HG03025 (cell line): ENCODE results near the gene OR51E1.

Experiments
- ATAC-seq: cut with Tn5 transposase; IDR thresholded peaks from one replicate; pipeline ENCODE4 v1.9.1; 2021; ENCODE audit warnings: mild to moderate bottlenecking, moderate library complexity; ENCODE audit not compliant: unreplicated experiment, low FRiP score

The OR51E1 gene

DNA sequence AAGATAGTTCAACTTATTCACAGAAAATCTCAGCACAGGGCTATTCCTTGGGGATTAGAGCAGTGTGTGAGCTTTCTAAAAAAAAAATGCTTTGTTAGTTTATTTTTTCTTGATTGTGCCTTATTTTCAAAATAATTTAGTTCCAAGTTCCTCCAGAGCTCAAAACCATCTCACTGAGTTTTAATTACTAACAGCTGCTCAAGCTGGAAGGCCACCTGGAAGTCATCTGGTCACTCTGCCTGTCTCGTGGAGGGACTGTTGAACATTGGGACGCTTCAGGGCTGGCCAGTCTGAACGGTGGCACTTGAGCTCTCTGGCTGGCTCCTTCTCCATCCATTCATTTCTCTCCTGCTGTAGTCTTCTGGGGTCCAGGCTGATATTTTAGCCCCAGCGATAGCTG lies 4.0 kb downstream of the OR51E1 start:
- ATAC-seq, result no peak

DNA sequence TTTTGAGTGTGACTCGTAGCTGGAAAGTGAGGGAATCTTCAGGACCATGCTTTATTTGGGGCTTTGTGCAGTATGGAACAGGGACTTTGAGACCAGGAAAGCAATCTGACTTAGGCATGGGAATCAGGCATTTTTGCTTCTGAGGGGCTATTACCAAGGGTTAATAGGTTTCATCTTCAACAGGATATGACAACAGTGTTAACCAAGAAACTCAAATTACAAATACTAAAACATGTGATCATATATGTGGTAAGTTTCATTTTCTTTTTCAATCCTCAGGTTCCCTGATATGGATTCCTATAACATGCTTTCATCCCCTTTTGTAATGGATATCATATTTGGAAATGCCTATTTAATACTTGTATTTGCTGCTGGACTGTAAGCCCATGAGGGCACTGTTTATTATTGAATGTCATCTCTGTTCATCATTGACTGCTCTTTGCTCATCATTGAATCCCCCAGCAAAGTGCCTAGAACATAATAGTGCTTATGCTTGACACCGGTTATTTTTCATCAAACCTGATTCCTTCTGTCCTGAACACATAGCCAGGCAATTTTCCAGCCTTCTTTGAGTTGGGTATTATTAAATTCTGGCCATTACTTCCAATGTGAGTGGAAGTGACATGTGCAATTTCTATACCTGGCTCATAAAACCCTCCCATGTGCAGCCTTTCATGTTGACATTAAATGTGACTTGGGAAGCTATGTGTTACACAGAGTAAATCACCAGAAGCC lies 11.0 kb downstream of the OR51E1 start:
- ATAC-seq, result no peak

DNA sequence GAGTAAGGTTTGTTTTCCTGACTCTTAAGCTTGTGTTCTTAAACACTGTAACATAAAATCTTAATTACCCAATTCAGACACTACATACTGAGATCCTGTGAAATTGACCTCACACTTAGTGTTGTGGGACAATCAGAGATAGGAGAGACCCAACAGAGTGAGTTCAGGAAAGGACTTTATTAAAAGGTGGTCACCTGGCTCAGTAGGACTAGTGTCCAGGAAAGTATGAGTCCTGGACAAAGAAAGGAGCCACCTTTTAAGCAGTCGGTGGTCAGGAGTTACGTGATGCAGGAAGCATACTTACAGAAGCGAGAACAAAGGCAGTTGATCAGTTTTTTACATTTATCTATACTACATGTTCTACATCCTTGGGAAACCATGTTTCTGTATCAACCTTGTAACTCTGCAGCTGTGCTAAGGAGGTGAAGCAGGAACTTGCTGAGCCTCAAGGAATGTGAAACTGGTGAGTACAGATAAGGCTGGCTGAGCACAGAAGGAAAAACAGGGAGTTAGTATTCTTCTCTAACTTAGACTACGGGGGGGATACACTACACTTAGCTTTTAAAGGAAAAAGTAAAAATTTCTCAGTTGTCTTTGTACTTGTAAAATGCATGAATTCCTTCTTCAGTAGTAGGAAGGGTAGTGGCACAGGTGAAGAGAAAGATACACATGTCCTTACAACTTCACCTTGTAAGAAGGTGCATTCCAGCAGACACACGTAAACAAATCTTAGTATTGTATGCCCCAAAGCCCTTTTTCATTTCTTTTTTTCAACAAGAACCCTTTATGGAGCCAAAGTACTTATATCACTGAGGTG lies 15.1 kb downstream of the OR51E1 start:
- ATAC-seq, result no peak

DNA sequence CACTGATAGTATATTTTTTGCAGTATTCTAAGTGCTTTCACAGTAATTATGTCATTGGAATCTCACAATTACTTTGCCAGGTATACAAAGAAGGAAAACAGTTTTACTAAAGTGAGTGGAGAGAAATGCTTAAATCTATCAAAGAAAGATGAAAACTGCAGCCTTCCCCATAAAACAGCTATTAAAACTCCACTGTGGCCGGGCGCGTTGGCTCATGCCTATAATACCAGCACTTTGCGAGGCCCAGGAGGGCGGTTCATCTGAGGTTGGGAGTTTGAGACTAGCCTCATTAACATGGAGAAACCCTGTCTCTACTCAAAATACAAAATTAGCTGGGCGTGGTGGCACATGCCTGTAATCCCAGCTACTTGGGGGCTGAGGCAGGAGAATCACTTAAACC lies 19.1 kb downstream of the OR51E1 start:
- no peak for ATAC-seq

DNA sequence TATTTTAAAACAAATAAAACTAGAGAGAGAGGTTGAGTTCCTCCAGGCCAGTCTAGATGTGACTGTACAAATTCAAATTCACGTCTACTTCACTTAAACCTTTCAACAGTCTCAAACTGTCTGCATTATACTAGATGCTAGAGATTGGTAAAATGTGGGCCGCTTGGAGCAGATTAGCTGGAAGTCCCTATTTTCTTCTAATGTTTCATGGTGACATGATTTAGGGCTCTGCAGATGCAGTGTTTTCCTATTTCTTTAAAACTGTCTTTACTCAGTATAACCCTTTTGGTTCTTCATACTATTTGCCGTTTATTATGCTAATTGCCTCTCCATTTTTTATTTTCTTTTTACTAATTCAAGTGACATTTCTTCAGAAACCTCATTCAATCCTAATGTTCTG lies 20.4 kb downstream of the OR51E1 start:
- ATAC-seq, result no peak

DNA sequence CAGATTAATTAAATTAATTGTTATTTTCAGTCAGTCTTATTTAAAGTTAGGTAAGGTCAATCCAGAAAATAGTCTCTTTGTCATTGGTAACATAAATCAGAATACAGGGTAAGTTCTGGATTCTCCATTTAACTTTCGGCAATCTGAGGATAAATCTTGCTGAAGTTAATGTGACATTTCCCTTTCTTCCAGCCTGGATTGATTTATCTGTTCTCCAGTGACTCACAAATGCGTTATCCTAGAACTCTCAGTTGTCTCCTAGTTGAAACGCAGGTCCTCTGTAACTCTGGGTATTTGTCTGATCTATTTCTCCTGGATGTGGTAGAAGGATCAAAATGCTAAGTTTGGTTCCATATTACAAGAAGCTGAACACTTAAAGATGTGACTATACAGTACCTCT lies 21.0 kb downstream of the OR51E1 start:
- no peak for ATAC-seq

DNA sequence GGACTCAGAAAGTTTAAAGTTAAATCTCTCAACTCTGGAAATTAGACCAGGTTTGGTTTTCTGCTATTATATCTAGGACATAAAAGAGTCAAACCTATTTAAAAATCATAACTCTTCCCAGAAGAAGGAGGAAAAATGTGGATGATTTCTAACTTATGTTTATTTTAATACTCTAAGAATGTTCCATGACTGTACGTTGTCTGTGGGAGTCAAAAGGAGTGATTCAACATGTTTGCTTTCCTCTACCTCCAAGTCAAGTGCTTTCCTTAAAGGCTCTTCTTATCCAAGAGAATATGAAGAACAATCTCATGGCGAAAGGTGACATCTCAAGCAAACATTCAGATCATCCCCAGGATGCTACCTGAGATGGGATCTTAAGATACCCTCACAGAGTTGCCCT lies 21.6 kb downstream of the OR51E1 start:
- ATAC-seq, result no peak

DNA sequence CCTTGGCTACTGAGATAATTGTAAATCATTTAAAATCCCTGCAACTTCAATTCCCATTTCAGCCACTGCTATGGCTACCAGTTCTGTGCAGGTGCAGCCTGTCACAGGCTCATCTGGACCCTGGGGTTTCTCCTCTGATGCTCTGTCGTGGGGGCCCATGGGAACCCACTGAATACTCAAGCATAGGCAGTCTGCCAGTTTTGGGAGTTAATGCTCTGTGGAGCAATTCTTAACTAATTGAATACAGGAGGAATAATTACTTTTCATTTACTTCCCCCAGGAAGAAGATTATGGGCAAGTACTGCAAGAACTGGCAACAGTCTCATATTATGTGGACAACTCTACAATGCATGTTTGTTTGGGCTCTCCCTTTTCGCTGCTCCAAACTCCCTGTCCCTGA lies 28.0 kb downstream of the OR51E1 start:
- no peak for ATAC-seq

DNA sequence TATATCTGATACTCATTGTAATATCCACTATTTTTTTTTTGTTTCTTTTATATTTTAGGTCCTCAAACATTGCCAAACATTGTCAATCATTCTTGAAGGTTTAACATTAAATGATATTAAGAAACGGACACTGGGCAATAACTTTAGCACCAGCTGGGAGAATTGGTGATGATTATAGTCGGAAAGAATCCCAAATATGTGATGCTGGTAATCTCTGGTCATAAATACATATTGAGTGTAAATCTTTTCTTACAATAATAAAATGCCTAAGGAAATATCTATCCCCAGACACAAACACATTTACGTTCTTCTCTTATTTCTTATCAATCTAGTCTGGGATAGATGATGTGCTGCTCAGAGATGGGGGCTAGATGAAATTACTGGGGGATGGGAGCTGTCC lies 28.7 kb downstream of the OR51E1 start:
- no peak for ATAC-seq

DNA sequence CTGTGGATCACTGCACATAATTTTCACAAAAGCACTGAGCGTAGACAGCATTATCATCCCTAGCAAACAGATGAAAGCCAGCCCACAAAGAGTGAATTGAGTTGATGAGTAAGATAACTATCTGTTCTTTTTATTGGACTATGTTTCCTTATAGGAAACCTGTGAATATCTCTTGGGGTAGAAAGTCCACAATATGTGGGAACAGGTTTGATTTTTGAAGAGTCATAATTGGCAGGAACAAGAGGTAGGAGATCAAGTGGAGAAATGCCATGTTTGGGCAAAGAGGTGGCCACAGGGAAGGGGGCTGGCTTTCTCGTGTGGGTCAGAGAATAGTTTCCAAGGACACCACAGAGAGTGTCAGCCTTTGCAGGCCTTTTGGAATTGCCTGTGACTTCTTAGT lies 30.0 kb downstream of the OR51E1 start:
- ATAC-seq, result no peak

DNA sequence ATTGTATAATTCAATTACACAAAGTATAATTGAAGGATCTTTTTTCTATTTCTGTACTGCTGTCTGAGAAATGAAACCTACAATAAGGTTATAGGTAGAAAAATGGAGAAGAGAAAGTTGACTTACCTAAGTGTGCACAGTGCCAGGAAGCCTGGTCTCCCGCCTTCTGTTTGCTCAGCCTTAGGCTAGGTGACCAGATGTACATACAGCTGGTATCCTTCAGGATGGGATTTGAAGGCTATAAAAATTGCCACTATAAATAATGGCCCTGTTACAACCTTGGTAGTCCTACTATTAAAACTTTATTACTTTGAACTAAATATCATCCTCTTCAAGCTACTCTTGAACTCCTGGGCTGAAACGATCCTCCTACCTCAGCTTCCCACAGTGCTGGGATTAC lies 34.2 kb downstream of the OR51E1 start:
- ATAC-seq, result no peak

DNA sequence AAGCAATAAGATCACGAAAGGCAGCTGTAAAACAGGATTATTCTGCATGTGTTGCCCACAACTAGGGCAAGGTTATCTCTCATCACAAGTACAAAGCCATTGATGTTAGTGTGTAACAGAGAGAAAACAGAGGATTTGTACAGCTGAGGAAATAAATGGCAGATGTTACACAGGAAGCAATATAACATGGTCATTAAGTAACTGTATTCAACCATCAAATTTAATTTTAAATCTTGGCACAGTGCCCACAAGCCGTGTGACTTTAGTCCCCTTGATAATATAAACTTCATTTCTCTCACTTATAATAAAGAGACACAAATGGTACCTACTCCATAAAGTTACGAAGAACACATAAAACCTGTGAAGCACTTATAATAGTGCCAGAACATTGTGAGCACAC lies 36.6 kb downstream of the OR51E1 start:
- ATAC-seq, result no peak

DNA sequence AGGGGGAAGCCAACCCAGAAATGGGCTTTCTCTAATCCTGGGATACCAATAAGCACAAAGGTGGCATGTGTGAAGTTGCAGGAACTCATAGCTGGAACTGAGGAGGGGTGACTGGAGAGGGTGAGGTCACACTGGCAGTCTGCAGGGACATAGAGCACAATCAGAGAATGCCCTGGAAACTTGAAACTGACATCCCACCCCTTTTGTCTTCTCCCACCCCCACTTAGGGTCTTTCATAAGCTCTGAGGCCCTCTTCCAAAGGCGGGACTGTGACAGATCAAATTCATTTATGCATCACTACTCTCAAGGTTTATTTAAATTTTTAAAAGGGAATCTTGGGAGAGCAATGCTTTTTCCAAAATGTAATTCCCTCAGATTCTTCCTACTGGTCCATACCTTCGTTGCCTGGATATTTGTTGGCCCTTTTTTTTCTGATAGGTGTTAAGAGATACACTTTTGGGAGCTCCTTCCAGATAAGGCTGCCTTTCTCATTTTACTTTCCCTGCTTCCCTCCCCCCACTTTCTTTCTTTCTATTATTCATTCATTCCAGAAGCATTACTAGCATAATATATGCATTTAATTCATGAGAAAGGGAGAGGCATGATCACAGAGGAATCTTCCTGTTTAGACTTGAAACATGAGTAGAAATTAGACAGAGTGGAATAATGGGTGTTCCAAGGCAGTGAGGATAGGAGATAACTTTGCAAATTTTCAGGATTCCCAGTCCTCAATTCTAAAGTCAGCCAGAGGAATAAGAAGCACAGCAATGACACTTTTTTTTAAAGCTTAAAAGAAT lies 39.0 kb downstream of the OR51E1 start:
- ATAC-seq, result no peak

DNA sequence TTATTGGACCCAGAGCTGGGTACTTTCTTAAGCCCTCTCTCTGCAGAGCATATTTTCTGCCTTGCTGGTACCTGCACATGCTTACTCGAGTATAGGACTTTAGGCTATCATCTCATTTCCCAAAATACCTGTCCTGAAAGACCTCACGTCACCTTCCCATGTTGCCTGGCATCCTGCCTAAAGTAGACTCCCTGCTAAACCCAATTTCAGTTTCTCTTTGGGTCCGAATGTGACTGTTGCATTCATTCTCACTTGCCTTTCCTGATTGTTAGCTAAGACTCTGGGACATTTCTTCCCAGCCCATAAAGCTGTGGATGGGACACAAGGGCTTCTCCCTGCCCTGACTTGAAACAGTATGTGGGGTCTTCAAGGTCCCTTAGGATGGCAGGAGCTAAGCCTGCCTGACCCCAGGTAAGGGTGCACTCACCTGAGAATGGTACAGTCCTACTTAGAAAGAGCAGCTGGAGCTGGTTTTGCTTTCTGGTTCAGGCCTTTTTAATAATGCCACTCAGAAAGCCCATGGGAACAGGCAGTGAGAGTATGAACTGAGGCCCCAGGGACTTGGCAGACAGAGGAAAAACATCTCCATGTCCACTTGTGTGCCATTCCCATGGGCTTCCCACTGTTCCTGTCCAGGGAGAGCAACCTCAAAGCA lies 41.0 kb downstream of the OR51E1 start:
- ATAC-seq, result no peak

DNA sequence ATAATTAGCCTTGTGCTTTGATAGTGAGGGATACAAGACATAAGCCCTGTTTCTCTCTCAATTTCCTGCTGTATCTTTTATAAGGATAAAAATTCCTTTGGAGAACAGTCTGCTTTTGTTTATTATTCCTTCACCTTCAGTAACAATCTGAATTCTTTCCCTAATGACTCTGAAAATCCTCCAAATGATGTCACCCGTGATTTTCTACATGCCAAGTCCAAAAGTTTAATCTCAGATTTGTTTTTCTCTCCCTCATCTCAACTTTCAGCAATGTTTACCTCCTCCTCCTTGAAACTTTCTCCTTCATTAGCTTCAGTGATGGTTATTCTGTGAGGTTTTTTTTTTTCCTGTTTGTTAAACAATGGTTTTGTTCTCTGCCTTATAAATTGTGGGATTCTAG lies 51.7 kb downstream of the OR51E1 start:
- no peak for ATAC-seq

DNA sequence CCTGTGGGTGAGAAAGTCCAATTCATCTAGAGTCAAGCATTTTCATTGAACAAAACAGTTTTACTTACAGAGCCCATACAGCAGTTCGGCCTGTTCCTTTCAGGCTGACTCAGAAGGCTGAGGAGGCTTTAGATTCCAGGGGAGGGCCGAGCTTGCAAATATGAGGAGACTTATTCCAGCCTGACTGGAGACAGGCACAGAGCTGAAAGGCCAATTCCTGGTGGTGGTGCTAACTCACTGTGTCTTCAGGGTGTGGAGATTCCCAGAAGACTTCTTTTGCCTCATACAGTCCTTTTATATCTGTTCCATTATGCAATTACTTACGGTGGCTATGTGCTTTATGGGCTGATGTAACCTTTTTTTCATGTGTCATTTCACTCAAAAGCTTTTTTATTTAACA lies 53.8 kb downstream of the OR51E1 start, which contains the start of gene OR51E2:
TSS of gene OR51E2 (minus strand) at position 269 of the 400 bp plus-strand sequence. CDS start 15,142 bp downstream, outside the sequence.
- no peak for ATAC-seq

DNA sequence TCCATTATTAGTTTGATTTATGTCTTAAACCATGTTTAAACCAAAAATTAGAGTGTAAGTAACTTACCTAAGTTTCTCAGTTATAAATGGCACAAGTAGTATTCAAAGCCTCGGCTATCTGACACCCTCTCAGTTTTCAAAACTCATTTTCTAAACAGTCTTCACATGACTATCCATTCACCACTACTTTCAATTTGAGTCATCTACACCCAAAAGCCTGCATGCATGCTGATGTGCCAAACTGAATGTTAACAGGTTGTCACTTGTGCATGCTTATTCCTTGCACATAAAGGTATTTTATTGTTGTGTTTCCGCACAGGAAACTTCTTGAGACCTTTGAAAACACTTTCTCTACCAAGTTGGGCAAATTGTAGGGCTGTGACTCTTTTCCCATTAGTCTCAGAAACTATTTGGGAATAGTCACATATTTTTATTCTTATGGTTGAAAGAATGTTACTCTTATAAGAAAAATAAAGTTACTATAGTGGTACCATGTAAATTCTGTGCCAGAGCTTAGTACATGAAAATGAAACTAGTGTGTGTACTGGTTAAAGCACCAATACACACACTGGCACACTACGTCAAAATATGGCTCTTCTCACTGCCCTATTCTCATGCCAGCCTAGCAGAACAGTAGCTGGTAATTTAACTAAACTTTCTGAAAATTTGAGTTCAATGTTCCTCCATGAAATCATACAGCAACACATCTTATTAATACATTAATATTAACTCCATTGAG lies 56.1 kb downstream of the OR51E1 start:
- ATAC-seq, result peak; percentile 81

DNA sequence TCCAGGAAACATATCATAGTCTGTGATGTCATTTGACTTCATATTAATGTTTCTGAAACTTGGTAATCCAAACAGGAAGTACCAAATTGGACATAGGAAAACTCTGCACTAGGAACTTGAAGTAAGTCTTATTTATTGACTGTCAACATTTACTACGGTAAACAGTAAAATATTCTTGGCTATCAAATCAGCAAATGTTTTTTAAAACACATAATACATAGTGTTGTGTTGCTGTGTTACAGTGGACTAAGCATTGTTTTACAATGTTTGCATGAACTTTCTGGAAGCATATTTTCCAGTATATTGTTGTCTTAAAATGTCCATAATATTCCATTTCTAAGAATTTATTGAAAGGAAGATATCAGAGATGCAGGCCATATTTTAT lies 56.6 kb downstream of the OR51E1 start:
- no peak for ATAC-seq

DNA sequence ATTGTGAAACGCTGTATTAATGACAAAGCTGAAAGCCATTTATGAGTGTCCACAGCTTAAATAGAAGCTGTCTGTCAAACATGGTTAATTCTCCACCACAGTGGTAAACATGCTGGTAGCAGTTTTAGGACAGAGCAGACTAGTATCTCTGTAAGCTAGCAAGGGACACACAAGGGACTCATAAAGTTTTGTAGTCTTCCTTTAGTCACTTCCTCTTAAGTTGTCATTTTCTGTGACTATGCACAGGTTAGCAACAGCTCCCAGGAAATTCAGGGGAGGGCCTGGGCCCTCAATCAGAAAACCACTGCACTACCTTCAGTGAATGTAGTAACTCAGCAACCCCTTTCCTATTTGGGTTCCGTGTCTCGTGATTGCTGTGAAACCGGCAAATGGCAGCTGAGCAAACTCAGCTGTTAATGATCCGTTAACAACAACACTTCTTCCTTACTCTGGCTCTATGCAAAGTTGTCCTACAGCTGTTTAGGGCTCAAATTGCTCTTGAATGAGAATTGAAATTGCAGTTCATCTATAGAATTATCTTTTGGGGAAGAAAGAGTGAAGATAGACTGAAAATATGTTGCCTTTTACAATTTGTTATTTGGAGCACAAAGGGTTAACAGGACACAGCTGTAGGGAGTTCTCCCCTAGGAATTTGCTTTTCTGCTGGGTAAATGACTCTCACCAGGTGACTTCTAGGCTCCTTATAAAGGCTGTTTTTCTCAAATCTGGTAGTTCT lies 60.4 kb downstream of the OR51E1 start, which contains the start of gene MMP26:
TSS of gene MMP26 (plus strand) at position 731 of the 736 bp plus-strand sequence.
- peak; percentile 73 for ATAC-seq
